Measurements from ENCODE around the gene EXOC3.
A peak's percentile ranks its signal among the peaks of the same experiment; 100 is the strongest.

Gene EXOC3

DNA sequence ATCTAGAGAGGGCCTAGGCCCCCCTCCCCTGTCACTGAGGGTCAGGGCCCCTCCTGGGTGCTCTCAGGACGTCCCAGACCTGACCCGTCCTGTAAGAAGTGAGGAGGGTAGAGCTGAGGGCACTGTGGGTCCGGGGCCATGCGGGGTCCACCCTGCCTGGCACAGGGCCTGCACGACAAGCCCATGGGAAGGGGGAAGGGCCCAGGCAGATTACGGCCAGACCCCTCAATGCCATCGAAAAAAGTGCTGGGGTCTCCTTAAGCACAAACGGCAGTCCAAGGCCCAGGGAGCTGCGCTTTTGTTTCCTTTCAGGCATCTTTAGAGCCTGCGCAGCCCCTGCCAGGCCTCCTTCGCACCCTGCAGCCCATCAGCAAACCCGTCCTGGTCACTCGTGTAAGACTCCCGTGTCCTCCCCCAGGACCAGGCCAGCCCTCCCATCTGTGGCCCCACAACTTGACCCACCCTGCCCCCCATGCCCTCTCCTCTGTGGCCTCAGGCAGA is 4.4 kb upstream of the EXOC3 start:
- Histone ChIP-seq H3K9ac (ENCODE audit: low read depth, low read length) (no peak overlapping the region), H3K36me3 (ENCODE audit: control insufficient read depth, insufficient read depth, low read length) (peaks cover 2% of the 10 kb centered on the region), H3K4me3 (ENCODE audit: low read depth, low read length) (no peak overlapping the region), H3K4me1 (ENCODE audit: control insufficient read depth, insufficient read depth, low read length) (no peaks in the 10 kb centered on the region), H3K9me3 (ENCODE audit: control insufficient read depth, insufficient read depth, low read length) (no peaks in the 10 kb centered on the region), H3K27me3 (ENCODE audit: control insufficient read depth, insufficient read depth, low read length) (no peaks in the 10 kb centered on the region)

GRCh38 chr5:439181-439580 is 3.8 kb upstream of the EXOC3 start:
- Histone ChIP-seq H3K36me3 (ENCODE audit: control insufficient read depth, insufficient read depth, low read length) (peaks cover 2% of the 10 kb centered on the region), H3K9ac (ENCODE audit: low read depth, low read length) (no peak overlapping the region), H3K4me1 (ENCODE audit: control insufficient read depth, insufficient read depth, low read length) (no peaks in the 10 kb centered on the region), H3K27me3 (ENCODE audit: control insufficient read depth, insufficient read depth, low read length) (no peaks in the 10 kb centered on the region), H3K9me3 (ENCODE audit: control insufficient read depth, insufficient read depth, low read length) (no peaks in the 10 kb centered on the region), H3K4me3 (ENCODE audit: low read depth, low read length) (no peak overlapping the region)

- H3K4me3 ChIP-seq (ENCODE audit: low read depth, low read length), result no peak overlapping the region
- no peaks in the 10 kb centered on the region for H3K9me3 ChIP-seq (ENCODE audit: control insufficient read depth, insufficient read depth, low read length)
- no peak overlapping the region for H3K9ac ChIP-seq (ENCODE audit: low read depth, low read length)
- H3K27me3 ChIP-seq (ENCODE audit: control insufficient read depth, insufficient read depth, low read length), result no peaks in the 10 kb centered on the region
- no peaks in the 10 kb centered on the region for H3K4me1 ChIP-seq (ENCODE audit: control insufficient read depth, insufficient read depth, low read length)
- H3K36me3 ChIP-seq (ENCODE audit: control insufficient read depth, insufficient read depth, low read length), result peaks cover 2% of the 10 kb centered on the region
Observed at GRCh38 chr5:439636-440035, 3.3 kb upstream of the EXOC3 start.

DNA sequence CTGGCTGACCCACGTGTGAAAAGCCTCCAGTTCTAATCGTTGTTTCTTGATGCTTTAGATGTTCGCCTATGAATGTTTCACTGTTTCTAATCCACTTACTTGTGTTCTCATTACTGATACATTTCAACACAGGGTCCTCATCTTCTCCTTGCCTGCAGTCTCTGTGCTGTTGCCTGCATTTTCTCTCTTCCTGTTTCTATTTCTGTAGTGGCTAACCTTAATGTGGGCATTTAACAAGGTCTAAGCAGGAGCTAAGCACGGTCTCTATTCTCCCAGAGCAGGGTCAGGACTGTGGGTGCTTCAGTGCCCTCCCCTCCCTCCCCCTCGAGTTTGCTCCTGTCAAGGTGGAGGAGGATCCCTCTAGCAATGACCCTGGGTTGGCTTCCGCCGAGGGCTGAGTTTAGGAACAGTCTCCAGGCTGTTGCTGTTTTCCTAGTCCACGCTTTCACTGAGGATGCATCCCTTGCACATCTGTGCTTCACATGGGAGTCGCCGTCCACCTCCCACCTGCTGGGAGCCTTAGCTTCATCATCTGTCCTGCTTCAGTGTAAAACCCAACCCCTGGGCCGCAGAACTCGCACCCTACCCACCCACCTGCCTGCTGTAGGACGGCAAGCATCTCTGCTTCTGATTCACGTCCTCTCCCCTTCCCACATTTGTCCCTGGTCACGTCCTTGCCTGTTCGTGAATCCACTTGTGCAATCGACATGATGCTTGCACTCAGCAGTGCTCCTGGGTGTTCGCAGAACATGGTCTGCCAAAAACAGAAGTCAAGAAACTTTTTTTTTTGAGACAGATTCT is 2.4 kb upstream of the EXOC3 start:
- no peaks in the 10 kb centered on the region for H3K9me3 ChIP-seq (ENCODE audit: control insufficient read depth, insufficient read depth, low read length)
- H3K4me3 ChIP-seq (ENCODE audit: low read depth, low read length), result no peak overlapping the region
- H3K27me3 ChIP-seq (ENCODE audit: control insufficient read depth, insufficient read depth, low read length), result no peaks in the 10 kb centered on the region
- H3K9ac ChIP-seq (ENCODE audit: low read depth, low read length), result no peak overlapping the region
- H3K4me1 ChIP-seq (ENCODE audit: control insufficient read depth, insufficient read depth, low read length), result no peaks in the 10 kb centered on the region
- peaks cover 2% of the 10 kb centered on the region for H3K36me3 ChIP-seq (ENCODE audit: control insufficient read depth, insufficient read depth, low read length)

DNA sequence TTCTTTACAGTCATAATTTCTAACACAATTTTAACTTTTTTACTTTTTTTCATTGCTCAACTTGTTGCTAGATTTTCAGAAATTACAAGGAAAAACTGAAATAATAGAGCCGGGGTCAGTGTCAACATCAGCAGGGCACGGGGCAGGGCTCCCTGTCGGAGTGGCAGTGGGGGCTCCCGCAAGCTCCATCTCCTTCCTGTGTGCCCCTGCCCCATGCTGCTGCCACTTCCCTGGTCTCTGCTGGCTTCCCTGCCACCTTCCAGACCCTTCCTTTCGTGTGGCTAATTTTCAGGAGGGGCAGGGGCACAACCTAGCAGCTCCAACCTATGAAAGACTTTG is 1.0 kb upstream of the EXOC3 start:
- peaks cover 2% of the 10 kb centered on the region for H3K36me3 ChIP-seq (ENCODE audit: control insufficient read depth, insufficient read depth, low read length)
- H3K4me1 ChIP-seq (ENCODE audit: control insufficient read depth, insufficient read depth, low read length), result no peaks in the 10 kb centered on the region
- peak overlapping the region; percentile 87 for H3K4me3 ChIP-seq (ENCODE audit: low read depth, low read length)
- no peak overlapping the region for H3K9ac ChIP-seq (ENCODE audit: low read depth, low read length)
- H3K9me3 ChIP-seq (ENCODE audit: control insufficient read depth, insufficient read depth, low read length), result no peaks in the 10 kb centered on the region
- no peaks in the 10 kb centered on the region for H3K27me3 ChIP-seq (ENCODE audit: control insufficient read depth, insufficient read depth, low read length)

- Histone ChIP-seq H3K36me3 (ENCODE audit: control insufficient read depth, insufficient read depth, low read length) (peaks cover 15% of the 10 kb centered on the region), H3K4me3 (ENCODE audit: low read depth, low read length) (peak overlapping the region; percentile 87), H3K9ac (ENCODE audit: low read depth, low read length) (peak overlapping the region; percentile 32), H3K9me3 (ENCODE audit: control insufficient read depth, insufficient read depth, low read length) (no peaks in the 10 kb centered on the region), H3K27me3 (ENCODE audit: control insufficient read depth, insufficient read depth, low read length) (no peaks in the 10 kb centered on the region), H3K4me1 (ENCODE audit: control insufficient read depth, insufficient read depth, low read length) (no peaks in the 10 kb centered on the region)
Observed at GRCh38 chr5:443239-444151, 519 bp downstream of the EXOC3 start.

DNA sequence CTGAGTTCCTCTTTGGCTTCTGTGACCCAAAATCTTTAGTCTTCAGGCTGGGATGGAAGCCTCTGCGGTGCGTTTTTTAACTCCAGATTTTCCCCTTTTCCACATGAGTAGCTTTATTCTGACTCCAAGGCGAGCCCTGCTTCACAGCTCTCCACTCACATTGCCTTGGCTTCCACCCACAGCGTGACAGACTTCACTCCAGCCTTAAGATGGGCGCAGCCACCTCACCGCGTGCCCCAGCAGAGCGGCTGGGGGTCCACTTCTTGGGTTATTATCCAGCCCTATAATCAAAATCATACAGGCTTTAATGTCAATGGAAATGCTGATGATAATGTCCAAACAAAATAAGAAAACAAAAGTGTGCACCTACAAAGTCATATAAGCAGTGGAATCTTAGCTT is 1.2 kb downstream of the EXOC3 start:
- Histone ChIP-seq H3K9me3 (ENCODE audit: control insufficient read depth, insufficient read depth, low read length) (no peaks in the 10 kb centered on the region), H3K4me1 (ENCODE audit: control insufficient read depth, insufficient read depth, low read length) (no peaks in the 10 kb centered on the region), H3K4me3 (ENCODE audit: low read depth, low read length) (peak overlapping the region; percentile 87), H3K27me3 (ENCODE audit: control insufficient read depth, insufficient read depth, low read length) (no peaks in the 10 kb centered on the region), H3K9ac (ENCODE audit: low read depth, low read length) (no peak overlapping the region), H3K36me3 (ENCODE audit: control insufficient read depth, insufficient read depth, low read length) (peaks cover 18% of the 10 kb centered on the region)

- Histone ChIP-seq H3K27me3 (ENCODE audit: control insufficient read depth, insufficient read depth, low read length) (no peaks in the 10 kb centered on the region), H3K4me1 (ENCODE audit: control insufficient read depth, insufficient read depth, low read length) (no peaks in the 10 kb centered on the region), H3K9ac (ENCODE audit: low read depth, low read length) (no peak overlapping the region), H3K4me3 (ENCODE audit: low read depth, low read length) (no peak overlapping the region), H3K9me3 (ENCODE audit: control insufficient read depth, insufficient read depth, low read length) (no peaks in the 10 kb centered on the region), H3K36me3 (ENCODE audit: control insufficient read depth, insufficient read depth, low read length) (peaks cover 18% of the 10 kb centered on the region)
Observed at GRCh38 chr5:445591-445990, 2.6 kb downstream of the EXOC3 start.

DNA sequence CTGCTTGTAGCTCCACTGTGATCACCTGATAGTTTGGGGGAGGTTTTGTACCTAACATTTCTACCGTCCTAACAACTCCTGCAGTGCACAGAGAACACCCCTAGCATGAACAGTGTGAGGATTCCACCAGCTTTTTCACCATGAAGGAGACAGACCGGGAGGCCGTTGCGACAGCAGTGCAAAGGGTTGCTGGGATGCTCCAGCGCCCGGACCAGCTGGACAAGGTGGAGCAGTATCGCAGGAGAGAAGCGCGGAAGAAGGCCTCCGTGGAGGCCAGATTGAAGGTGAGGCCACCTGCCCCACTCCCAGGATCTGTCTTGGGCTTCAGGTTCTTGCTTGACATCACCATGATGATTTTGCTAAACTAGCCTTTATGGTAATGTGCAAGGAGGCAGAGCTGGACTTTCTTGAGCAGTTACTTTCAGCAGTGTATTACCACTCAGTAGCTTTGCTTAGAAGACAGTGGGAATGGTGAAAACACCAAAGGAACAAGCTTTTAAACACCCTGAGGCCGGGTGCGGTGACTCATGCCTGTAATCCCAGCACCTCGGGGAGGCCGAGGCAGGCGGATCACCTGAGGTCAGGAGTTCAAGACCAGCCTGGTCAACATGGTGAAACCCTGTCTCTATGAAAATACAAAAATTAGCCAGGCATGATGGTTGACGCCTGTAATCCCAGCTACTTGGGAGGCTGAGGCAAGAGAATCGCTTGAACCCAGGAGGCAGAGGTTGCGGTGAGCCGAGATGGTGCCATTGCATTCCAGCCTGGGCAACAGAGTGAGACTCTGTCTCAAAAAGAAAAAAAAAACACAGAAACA is 3.3 kb downstream of the EXOC3 start:
- H3K36me3 ChIP-seq (ENCODE audit: control insufficient read depth, insufficient read depth, low read length), result peaks cover 18% of the 10 kb centered on the region
- no peak overlapping the region for H3K9ac ChIP-seq (ENCODE audit: low read depth, low read length)

GRCh38 chr5:446883-447263 is 3.9 kb downstream of the EXOC3 start:
- no peak overlapping the region for H3K9ac ChIP-seq (ENCODE audit: low read depth, low read length)
- no peaks in the 10 kb centered on the region for H3K9me3 ChIP-seq (ENCODE audit: control insufficient read depth, insufficient read depth, low read length)
- H3K4me1 ChIP-seq (ENCODE audit: control insufficient read depth, insufficient read depth, low read length), result no peaks in the 10 kb centered on the region
- H3K36me3 ChIP-seq (ENCODE audit: control insufficient read depth, insufficient read depth, low read length), result peaks cover 18% of the 10 kb centered on the region
- no peak overlapping the region for H3K4me3 ChIP-seq (ENCODE audit: low read depth, low read length)
- H3K27me3 ChIP-seq (ENCODE audit: control insufficient read depth, insufficient read depth, low read length), result no peaks in the 10 kb centered on the region

More for the DNA sequence above, 3.3 kb downstream of the EXOC3 start:
- Histone ChIP-seq H3K4me1 (ENCODE audit: control insufficient read depth, insufficient read depth, low read length) (no peaks in the 10 kb centered on the region), H3K27me3 (ENCODE audit: control insufficient read depth, insufficient read depth, low read length) (no peaks in the 10 kb centered on the region), H3K4me3 (ENCODE audit: low read depth, low read length) (no peak overlapping the region), H3K9me3 (ENCODE audit: control insufficient read depth, insufficient read depth, low read length) (no peaks in the 10 kb centered on the region)

DNA sequence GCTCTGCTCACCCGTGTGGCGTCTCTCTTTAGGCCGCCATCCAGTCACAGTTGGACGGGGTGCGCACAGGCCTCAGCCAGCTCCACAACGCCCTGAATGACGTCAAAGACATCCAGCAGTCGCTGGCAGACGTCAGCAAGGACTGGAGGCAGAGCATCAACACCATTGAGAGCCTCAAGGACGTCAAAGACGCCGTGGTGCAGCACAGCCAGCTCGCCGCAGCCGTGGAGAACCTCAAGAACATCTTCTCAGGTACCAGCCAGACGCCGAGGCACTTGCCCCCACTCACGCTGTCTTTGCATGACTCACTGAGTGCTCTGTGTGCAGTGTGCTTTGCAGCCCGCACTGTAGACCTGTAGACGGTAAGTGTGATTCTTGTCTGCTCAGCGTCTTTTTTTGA is 4.5 kb downstream of the EXOC3 start:
- Histone ChIP-seq H3K4me3 (ENCODE audit: low read depth, low read length) (no peak overlapping the region), H3K9me3 (ENCODE audit: control insufficient read depth, insufficient read depth, low read length) (no peaks in the 10 kb centered on the region), H3K36me3 (ENCODE audit: control insufficient read depth, insufficient read depth, low read length) (peaks cover 18% of the 10 kb centered on the region), H3K4me1 (ENCODE audit: control insufficient read depth, insufficient read depth, low read length) (no peaks in the 10 kb centered on the region), H3K27me3 (ENCODE audit: control insufficient read depth, insufficient read depth, low read length) (no peaks in the 10 kb centered on the region), H3K9ac (ENCODE audit: low read depth, low read length) (no peak overlapping the region)
